Measurements from ENCODE around the gene SIN3A.

The SIN3A gene

DNA sequence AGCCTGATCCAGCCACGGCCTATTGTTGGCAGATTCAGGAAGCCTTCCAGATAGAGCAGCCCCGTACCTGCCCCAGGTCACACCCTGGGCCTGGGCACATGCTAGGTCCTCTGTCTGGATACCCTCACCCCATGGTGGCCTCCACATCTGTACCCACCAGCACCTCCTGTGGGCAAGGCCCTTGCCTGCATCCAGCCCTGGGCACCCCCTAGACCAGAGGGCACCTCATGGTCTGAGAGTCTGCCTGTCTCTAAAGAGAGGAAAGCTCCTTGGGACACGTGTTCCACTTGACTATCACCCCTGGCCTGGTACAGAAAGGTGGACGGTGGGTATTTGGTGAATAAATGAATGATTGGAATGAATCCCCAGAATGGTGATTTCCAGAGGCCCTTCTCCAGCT lies 124.5 kb downstream of the SIN3A start:
- Histone ChIP-seq H3K9me3 (ENCODE audit: control insufficient read depth, insufficient read depth, low read length) (no peaks in the 10 kb centered on the region), H3K79me2 (ENCODE audit: control insufficient read depth, low read length) (no peaks in the 10 kb centered on the region), H3F3A (ENCODE audit: control insufficient read depth, insufficient read depth) (no peaks in the 10 kb centered on the region), H3K36me3 (ENCODE audit: control insufficient read depth, low read length) (no peaks in the 10 kb centered on the region), H3K27ac (ENCODE audit: low read depth, low read length) (no peak overlapping the region), H3K4me2 (ENCODE audit: low read length) (no peak overlapping the region), H3K4me1 (ENCODE audit: control insufficient read depth, low read length) (peaks cover 27% of the 10 kb centered on the region), H4K20me1 (ENCODE audit: control insufficient read depth, insufficient read depth, low read depth, low read length) (no peaks in the 10 kb centered on the region), H3K4me3 (ENCODE audit: low read length) (no peak overlapping the region), H3K27me3 (ENCODE audit: control insufficient read depth, low read length) (no peaks in the 10 kb centered on the region), H3K9me2 (replicated peaks; ENCODE audit: control insufficient read depth, low read length) (no peaks in the 10 kb centered on the region)
- no peak for TF ChIP-seq EZH2phosphoT487 (IDR thresholded peaks at IDR 0.05; ENCODE audit: borderline replicate concordance, low read length)
- TF ChIP-seq, protein P1, sequence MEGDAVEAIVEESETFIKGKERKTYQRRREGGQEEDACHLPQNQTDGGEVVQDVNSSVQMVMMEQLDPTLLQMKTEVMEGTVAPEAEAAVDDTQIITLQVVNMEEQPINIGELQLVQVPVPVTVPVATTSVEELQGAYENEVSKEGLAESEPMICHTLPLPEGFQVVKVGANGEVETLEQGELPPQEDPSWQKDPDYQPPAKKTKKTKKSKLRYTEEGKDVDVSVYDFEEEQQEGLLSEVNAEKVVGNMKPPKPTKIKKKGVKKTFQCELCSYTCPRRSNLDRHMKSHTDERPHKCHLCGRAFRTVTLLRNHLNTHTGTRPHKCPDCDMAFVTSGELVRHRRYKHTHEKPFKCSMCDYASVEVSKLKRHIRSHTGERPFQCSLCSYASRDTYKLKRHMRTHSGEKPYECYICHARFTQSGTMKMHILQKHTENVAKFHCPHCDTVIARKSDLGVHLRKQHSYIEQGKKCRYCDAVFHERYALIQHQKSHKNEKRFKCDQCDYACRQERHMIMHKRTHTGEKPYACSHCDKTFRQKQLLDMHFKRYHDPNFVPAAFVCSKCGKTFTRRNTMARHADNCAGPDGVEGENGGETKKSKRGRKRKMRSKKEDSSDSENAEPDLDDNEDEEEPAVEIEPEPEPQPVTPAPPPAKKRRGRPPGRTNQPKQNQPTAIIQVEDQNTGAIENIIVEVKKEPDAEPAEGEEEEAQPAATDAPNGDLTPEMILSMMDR (IDR thresholded peaks at IDR 0.05; ENCODE audit: low read depth, low read length, poor library complexity, severe bottlenecking), result peak; percentile 16

DNA sequence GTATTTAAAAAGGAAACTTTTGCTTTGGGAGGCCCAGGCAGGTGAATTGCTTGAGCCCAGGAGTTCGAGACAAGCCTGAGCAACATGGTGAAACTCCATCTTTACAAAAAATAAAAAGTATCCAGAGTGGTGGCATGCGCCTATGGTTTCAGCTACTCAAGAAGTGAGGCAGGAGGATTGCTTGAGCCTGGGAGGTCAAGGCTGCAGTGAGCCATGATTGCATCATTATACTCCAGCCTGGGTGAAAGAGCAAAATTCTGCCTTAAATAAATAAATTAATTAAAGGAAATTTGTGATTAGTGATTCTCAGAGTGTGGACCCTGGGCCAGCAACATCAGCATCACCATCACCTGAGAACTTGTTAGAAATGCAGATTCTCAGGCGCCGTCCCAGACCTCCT lies 125.6 kb downstream of the SIN3A start:
- no peaks in the 10 kb centered on the region for H3K9me2 ChIP-seq (replicated peaks; ENCODE audit: control insufficient read depth, low read length)
- TF ChIP-seq, protein P1 (IDR thresholded peaks at IDR 0.05; ENCODE audit: low read depth, low read length, poor library complexity, severe bottlenecking), result no peak
- TF ChIP-seq EZH2phosphoT487 (IDR thresholded peaks at IDR 0.05; ENCODE audit: borderline replicate concordance, low read length), result no peak

GRCh38 chr15:75321711-75322110 lies 129.8 kb downstream of the SIN3A start:
- H3K27ac ChIP-seq (ENCODE audit: low read depth, low read length), result no peak overlapping the region
- H3F3A ChIP-seq (ENCODE audit: control insufficient read depth, insufficient read depth), result no peaks in the 10 kb centered on the region
- TF ChIP-seq, protein P1 (IDR thresholded peaks at IDR 0.05; ENCODE audit: low read depth, low read length, poor library complexity, severe bottlenecking), result no peak
- TF ChIP-seq EZH2phosphoT487 (IDR thresholded peaks at IDR 0.05; ENCODE audit: borderline replicate concordance, low read length), result no peak
- no peaks in the 10 kb centered on the region for H3K27me3 ChIP-seq (ENCODE audit: control insufficient read depth, low read length)
- H3K4me1 ChIP-seq (ENCODE audit: control insufficient read depth, low read length), result peaks cover 12% of the 10 kb centered on the region
- no peaks in the 10 kb centered on the region for H3K79me2 ChIP-seq (ENCODE audit: control insufficient read depth, low read length)
- H3K4me3 ChIP-seq (ENCODE audit: low read length), result no peak overlapping the region
- H3K4me2 ChIP-seq (ENCODE audit: low read length), result no peak overlapping the region
- H3K36me3 ChIP-seq (ENCODE audit: control insufficient read depth, low read length), result no peaks in the 10 kb centered on the region
- no peaks in the 10 kb centered on the region for H3K9me2 ChIP-seq (replicated peaks; ENCODE audit: control insufficient read depth, low read length)
- no peaks in the 10 kb centered on the region for H3K9me3 ChIP-seq (ENCODE audit: control insufficient read depth, insufficient read depth, low read length)
- H4K20me1 ChIP-seq (ENCODE audit: control insufficient read depth, insufficient read depth, low read depth, low read length), result no peaks in the 10 kb centered on the region

More for the DNA sequence above, 125.6 kb downstream of the SIN3A start:
- H3K36me3 ChIP-seq (ENCODE audit: control insufficient read depth, low read length), result no peaks in the 10 kb centered on the region
- no peak overlapping the region for H3K27ac ChIP-seq (ENCODE audit: low read depth, low read length)
- no peak overlapping the region for H3K4me3 ChIP-seq (ENCODE audit: low read length)
- H3K79me2 ChIP-seq (ENCODE audit: control insufficient read depth, low read length), result no peaks in the 10 kb centered on the region
- H3K4me1 ChIP-seq (ENCODE audit: control insufficient read depth, low read length), result peaks cover 27% of the 10 kb centered on the region
- H3K4me2 ChIP-seq (ENCODE audit: low read length), result peak overlapping the region; percentile 48
- no peaks in the 10 kb centered on the region for H4K20me1 ChIP-seq (ENCODE audit: control insufficient read depth, insufficient read depth, low read depth, low read length)
- no peaks in the 10 kb centered on the region for H3K9me3 ChIP-seq (ENCODE audit: control insufficient read depth, insufficient read depth, low read length)
- no peaks in the 10 kb centered on the region for H3F3A ChIP-seq (ENCODE audit: control insufficient read depth, insufficient read depth)
- no peaks in the 10 kb centered on the region for H3K27me3 ChIP-seq (ENCODE audit: control insufficient read depth, low read length)
